Measurements from ENCODE around the gene ULBP3.
"Not testable (repeated sequence)": the region's sequence is repeated elsewhere in the genome, so short reads cannot be mapped to it uniquely, and the experiment has no call there.

Gene ULBP3

DNA sequence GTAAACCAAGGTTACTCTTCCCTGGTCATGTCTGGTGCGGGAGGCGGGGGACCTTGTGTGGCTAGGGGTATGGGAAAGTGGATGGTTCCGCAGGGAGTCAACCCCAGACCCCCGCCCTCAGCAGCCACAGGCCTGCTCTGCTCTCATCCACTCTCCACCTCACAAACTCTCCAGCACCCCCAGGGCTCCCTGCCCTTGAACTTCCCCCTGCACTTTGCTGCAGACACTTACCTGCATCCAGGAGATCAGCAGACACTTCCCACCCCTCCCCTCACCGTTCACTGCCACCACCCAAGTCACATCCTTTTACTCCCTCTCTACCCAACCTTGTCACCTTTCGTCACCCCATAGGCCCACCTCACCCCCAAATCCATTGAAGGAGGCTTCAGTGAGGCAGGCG lies 39.6 kb downstream of the ULBP3 start:
- DNase-seq (ENCODE audit: low read depth in 1 of 2, low spot score in 1 of 2): no peak
- TF ChIP-seq JUND (IDR thresholded peaks at IDR 0.05; ENCODE audit: low read depth): no peak
- in situ Hi-C loops (cut with HindIII; ENCODE audit: low pct_unique_long_range_greater_than_20kb, low sequenced_read_pairs): no loop called here

DNA sequence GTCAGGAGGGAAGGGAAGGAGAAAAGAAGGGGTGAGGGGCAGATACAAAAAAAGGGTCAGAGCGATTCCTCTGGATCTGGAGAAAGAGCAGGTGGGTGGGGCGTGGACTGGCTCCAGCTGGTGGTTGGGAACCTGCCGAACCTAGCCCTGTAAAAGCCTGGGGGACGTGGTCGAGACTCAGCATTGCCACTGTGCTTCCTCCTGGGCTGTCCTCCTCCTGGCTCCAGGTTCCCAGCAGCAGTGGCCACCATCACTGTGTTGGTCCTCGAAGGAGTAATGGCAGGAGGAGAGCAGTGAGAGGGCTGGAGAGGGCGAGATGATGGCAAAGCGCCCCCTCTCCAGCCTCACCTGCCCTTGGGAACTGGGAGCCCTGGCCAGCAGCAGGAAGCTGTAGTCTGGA lies 40.1 kb downstream of the ULBP3 start:
- in situ Hi-C loops (cut with HindIII; ENCODE audit: low pct_unique_long_range_greater_than_20kb, low sequenced_read_pairs): no loop called here

DNA sequence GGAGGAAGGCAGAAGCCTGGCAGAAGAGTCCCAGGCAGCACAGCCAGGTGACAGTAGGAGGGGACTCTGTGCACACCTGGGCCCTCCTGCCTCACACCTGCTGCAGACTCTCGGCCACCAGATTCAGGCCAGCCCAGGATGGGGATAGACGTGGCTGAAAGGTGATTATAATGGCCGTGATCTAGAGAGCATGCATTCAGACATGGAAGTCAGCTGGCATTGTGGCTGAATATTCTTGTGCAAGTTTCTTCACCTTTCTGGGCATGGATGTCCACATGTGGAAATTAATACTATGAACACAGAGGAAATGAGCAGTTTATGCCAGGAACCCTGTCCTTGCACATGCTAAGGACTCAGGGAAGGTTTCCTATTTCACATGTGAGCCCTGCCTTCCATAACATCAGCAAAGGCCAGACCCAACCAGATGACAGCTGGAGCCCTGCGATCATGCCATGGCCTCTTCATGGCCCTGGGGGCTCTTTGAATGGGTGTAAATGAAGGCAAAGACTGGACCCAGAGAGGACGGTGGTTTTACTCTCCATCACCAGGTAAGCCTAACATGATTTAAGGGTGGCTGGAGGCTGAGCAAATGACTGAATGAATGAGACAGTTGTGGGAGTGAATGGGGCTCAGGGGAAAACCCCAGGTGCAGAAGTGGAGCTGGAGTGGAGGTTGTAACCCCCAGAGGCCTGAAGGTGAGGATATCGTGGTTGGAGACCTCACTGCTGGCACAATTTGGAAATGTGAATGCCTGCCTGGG lies 40.9 kb downstream of the ULBP3 start:
- in situ Hi-C loops (cut with HindIII; ENCODE audit: low pct_unique_long_range_greater_than_20kb, low sequenced_read_pairs): no loop called here
- DNase-seq (ENCODE audit: low read depth in 1 of 2, low spot score in 1 of 2): no peak
- no peak for TF ChIP-seq JUND (IDR thresholded peaks at IDR 0.05; ENCODE audit: low read depth)

More for the DNA sequence above, 40.1 kb downstream of the ULBP3 start:
- TF ChIP-seq JUND (IDR thresholded peaks at IDR 0.05; ENCODE audit: low read depth): no peak
- no peak for DNase-seq (ENCODE audit: low read depth in 1 of 2, low spot score in 1 of 2)

DNA sequence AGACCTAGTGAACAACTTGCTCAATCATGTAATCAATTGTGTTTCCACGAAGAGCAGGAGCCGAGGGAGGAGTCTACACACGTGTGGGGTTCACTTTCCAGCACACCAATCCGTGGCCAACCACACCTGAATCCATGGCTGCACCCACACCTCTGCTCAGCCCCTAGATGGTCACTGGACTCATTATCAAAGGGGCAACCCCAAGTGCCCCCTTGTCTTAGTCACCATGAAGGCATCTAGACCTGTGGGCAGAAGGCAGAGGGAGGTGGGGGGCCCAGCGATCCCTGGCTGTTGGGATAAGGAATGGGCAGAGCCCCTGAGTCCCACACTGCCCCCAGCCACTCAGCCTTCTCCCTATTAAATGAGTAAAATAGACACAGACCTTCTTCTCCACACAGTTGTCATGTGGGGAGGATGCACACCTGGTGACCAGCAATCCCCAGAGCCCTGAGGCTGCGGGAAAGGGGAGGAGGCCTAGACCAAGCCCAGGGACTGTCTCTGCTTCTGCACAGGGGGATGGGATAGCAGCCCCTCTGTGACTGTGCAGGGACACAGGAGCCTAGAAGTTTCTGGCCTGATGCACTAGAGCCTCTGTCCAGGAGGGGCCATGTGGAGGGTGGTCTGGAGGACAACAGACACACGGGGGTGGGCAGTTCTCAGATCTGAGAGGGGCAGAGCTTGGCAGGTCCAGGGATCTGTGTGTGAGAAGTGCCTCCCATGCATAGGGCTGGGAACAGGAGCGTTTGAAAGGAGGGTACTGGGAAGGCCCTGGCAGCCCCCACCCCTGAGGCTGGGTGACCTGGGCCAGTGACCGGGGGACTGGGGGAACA lies 41.7 kb downstream of the ULBP3 start:
- TF ChIP-seq JUND (IDR thresholded peaks at IDR 0.05; ENCODE audit: low read depth): no peak
- DNase-seq (ENCODE audit: low read depth in 1 of 2, low spot score in 1 of 2): no peak
- in situ Hi-C loops (cut with HindIII; ENCODE audit: low pct_unique_long_range_greater_than_20kb, low sequenced_read_pairs): no loop called here

DNA sequence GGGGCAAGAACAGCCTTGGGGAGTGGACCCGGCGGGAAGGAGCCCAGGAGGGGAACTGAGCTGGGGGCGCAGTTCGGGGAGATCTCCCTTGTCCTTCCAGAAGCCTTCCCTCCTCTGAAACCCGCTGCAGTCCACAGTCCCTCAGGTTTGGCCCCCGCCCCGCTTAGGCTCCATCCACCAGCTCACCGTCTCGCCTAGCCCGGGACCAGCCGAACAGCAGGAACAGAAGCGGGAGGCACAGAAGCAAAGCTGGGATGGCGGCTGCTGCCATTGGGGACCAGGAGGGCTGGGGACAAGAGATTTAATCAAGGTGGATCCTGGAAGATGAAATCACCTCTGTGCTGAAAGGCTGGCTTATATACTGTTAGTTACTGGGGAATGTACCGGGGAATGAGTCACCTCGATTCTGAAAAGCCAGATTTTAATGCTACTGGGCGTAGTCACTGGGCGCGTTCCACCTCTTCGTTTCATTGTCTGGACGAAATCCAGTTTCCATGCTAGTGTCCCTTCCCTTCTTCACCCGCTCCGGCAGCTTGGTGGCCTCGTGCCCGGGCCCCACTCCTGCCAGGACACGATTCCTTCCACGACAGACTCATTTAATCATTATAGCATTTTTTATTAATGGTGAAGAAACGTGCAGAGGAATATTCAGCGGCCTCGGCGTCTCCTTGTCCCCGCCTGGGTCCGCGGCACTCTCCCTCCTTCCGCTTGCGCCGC lies 43.6 kb downstream of the ULBP3 start, which contains the start of gene RAET1L:
TSS of gene RAET1L (minus strand) at position 332 of the 717 bp plus-strand sequence. CDS start at position 271, 61 bp downstream.
- in situ Hi-C loops (cut with HindIII; ENCODE audit: low pct_unique_long_range_greater_than_20kb, low sequenced_read_pairs): no loop called here
- no peak for TF ChIP-seq JUND (IDR thresholded peaks at IDR 0.05; ENCODE audit: low read depth)
- peak; percentile 28 to 31 for DNase-seq (ENCODE audit: low read depth in 1 of 2, low spot score in 1 of 2)

DNA sequence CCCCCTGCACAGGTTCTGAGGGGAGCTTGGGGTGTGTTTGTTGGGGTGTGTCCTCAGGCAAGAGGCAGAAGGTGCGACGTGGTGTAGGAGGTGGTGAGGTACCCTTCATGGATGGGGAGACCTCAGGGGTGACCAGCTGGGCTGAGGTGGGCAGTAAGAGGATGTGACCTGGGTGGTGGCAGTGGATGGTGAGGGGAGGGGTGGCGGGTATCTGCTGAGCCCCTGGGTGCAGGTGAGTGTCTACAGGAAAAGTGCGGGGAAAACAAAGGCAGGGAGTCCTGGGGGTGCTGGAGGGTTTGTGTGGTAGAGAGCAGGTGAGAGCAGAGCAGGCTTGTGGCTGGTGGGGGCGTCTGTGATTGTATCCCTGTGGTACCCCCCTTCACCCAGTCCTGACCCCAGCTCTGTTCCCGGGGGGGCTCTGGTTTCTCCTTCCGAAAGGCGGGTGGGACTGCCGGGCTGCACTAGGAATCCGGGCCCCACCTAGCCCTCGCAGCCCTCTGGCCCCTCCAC lies 44.2 kb downstream of the ULBP3 start:
- no peak for TF ChIP-seq JUND (IDR thresholded peaks at IDR 0.05; ENCODE audit: low read depth)
- in situ Hi-C loops (cut with HindIII; ENCODE audit: low pct_unique_long_range_greater_than_20kb, low sequenced_read_pairs): no loop called here
- no peak for DNase-seq (ENCODE audit: low read depth in 1 of 2, low spot score in 1 of 2)

DNA sequence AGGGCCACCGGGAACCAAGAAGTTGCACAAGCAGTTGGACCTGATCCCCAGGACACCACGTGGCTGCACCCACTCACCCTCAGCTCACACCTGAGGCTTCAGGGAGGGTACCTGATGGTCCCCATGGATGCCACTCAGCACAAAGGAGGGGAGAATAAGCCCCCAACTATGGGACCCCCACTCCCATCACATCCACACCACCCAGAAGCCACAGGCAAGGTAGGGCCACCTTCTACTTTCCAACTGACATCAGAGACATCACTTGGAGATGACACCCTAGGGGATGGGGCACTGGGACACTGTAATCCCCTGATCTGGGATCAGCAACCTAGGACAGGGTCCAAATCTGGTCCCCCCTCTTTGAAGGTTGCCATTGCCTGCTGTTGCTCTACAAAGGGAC lies 44.9 kb downstream of the ULBP3 start:
- in situ Hi-C loops (cut with HindIII; ENCODE audit: low pct_unique_long_range_greater_than_20kb, low sequenced_read_pairs); DNase-seq (ENCODE audit: low read depth in 1 of 2, low spot score in 1 of 2): not testable (repeated sequence)

DNA sequence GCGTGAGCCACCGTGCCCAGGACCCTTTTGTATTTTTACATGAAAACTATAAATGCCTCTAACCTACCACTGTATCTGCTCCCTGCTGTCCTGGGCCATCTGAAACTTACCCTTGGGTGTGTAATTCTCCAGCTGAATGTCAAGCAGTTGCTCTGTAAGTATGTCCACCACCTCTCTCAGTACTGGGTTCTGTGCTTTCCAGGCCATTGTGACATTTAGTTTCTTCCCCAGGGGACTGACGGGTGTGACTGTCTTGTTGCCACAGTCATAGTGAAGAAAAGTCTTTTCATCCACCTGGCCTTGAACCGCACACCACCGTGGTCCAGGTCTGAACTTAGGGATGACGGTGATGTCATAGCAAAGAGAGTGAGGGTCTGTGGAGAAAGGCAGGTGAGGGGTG lies 47.1 kb downstream of the ULBP3 start:
- in situ Hi-C loops (cut with HindIII; ENCODE audit: low pct_unique_long_range_greater_than_20kb, low sequenced_read_pairs); DNase-seq (ENCODE audit: low read depth in 1 of 2, low spot score in 1 of 2): not testable (repeated sequence)

DNA sequence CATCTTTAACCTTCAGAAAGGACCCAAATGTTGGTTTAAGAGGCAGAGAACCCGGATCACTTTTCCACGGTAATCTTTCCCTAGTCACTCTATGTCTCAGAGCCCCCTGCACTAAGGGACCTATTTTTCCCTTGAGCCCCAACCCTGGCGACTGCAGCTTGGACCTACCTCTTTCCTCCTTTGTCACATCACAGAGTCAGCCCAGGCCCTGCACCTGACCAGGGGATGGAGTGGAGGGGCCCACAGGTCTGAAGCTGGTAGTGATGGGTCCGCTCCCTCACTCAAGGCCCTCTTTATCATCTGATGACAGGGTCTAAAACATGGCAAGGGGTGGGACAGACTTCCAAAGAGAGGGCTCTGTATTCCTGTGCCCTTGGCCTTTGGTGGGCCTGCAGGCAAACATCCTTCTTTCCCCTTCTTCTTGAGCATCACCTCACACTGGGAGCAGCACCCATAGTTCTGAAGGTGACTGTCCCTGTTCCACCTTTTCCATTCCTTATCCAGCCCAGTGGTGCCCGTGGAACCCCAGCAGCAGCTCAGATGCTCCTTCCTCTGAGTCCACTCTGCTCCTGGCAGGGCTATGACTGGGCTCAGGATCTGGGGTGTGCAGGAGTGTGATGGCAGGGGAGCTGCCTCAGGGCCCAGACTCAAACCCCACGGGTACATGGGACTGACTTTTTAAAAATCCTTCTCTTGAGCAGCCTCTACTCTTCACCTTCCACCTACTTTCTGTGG lies 49.9 kb downstream of the ULBP3 start:
- in situ Hi-C loops (cut with HindIII; ENCODE audit: low pct_unique_long_range_greater_than_20kb, low sequenced_read_pairs): no loop called here
- no peak for TF ChIP-seq JUND (IDR thresholded peaks at IDR 0.05; ENCODE audit: low read depth)
- no peak for DNase-seq (ENCODE audit: low read depth in 1 of 2, low spot score in 1 of 2)

DNA sequence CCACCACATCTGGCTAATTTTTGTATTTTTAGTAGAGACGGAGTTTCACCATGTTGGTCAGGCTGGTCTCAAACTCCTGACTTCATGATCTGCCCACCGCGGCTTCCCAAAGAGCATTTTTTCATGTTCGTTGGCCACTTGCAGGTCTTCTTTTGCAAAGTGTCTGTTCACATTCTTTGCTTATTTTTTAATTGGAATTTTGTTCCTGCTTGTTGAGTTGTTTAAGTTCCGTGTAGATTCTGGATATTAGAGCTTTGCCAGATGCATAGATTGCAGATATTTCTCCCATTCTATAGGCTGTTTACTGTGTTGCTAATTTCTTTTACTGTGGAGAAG lies 51.8 kb downstream of the ULBP3 start:
- in situ Hi-C loops (cut with HindIII; ENCODE audit: low pct_unique_long_range_greater_than_20kb, low sequenced_read_pairs): not testable (repeated sequence)

DNA sequence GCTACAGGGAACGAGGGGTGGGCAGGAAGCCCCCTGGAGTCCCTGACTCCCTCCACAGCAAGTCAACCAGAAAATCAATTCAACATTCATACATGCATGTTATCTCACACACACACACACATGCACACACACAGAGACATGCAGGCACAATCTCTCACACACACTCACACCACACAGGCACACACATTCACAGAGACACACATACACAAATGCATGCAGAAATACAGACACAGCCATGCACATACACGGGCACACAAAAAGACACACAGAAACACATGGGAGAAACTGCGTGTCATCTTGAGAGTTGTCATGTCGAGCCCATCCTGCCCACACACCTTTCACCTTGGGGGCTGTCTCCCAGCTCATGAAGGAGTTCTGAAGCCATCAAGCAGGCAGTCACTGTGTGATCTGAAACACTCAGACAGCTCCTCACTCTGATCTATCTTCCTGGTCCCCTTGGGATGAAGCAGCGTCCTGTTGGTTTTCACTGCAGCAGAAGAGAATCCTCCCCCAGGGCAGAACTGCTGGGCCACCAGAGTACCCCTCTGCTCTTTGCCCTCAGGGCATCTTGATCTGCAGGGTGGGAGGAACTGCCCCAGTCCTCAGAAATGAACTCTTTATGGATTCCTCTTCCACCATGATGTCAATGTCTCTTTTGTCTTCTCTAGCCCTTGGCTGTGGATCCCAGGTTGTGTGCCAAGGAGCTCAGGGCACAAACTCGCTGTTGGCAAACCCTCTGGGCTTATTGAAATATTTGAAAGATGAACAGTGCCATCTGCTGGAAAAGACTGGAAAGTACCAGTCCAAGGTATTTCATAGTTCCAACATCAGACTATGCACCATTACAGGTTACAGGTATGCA lies 52.4 kb downstream of the ULBP3 start:
- no peak for TF ChIP-seq JUND (IDR thresholded peaks at IDR 0.05; ENCODE audit: low read depth)
- peak; percentile 35 to 73 for DNase-seq (ENCODE audit: low read depth in 1 of 2, low spot score in 1 of 2)
- in situ Hi-C loops (cut with HindIII; ENCODE audit: low pct_unique_long_range_greater_than_20kb, low sequenced_read_pairs): no loop called here

More for the DNA sequence above, 51.8 kb downstream of the ULBP3 start:
- not testable (repeated sequence) for DNase-seq (ENCODE audit: low read depth in 1 of 2, low spot score in 1 of 2)

DNA sequence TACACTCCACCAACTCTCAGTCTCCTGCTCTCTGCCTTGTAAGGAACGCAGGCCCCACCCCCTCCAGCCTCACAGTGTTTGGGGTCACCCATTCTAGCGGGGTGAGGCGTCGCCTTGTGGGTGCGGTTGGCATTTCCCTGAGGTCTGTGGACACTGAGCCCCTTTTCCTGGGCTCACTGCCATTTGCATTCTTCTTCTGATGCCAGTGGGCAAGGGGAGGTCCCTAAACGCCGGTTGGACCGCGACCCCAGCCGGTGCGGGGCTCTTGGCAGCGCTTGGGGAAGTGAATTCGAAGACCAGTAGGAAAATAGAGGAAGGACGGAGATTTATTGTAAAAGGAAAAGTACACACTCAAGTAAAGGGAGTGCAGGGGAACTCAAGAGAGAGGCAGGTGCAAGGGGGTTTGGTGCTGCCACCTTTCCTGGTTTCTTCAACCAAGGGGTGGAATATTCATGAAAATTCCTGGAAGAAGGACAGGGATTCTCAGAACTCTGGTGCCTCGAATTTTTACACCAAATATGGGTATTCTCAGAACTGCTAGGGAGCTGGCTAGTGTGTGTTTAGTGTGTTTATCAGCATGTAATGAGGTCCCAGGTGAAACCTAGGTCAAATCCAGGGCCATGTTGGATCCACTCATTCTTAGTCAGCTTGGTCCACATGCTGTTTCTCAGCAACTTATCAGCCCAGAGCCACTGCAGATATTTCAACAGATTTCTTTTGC lies 53.5 kb downstream of the ULBP3 start:
- peak in 1 of 2 experiments; percentile 34 for DNase-seq (ENCODE audit: low read depth in 1 of 2, low spot score in 1 of 2)
- in situ Hi-C loops (cut with HindIII; ENCODE audit: low pct_unique_long_range_greater_than_20kb, low sequenced_read_pairs): not testable (repeated sequence)

DNA sequence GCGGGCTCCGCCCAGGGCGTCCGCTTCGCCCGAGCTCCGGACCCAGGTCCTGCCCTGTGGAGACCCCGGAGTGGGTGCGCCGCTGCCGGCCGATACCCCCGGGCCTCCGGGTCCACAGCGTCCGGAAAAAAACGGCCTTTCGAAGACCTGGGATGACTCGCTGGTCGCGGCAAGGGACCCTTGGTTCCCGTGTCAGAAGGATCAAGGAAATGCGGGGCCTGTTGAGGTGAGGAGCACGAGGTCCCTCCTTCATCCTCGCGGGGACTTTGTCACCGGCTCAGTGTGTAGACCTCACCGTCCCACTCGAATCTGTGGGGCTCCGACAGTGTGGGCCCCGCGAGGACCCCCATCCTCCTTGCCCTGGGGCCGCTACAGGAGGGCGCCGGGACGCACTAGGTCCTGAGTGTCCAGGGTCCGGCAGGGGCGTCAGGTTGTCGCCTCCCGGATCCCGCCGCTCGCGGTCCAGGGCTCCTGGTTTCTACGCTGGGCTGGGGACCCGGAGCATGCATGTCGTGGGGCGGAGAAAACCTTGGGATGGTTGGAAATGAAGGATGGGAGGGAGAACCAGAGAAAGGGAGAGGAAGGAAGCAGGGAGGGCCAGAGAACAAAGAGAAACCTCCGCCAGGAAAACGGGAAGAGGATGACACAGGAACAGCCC lies 54.2 kb downstream of the ULBP3 start:
- in situ Hi-C loops (cut with HindIII; ENCODE audit: low pct_unique_long_range_greater_than_20kb, low sequenced_read_pairs); DNase-seq (ENCODE audit: low read depth in 1 of 2, low spot score in 1 of 2): not testable (repeated sequence)

DNA sequence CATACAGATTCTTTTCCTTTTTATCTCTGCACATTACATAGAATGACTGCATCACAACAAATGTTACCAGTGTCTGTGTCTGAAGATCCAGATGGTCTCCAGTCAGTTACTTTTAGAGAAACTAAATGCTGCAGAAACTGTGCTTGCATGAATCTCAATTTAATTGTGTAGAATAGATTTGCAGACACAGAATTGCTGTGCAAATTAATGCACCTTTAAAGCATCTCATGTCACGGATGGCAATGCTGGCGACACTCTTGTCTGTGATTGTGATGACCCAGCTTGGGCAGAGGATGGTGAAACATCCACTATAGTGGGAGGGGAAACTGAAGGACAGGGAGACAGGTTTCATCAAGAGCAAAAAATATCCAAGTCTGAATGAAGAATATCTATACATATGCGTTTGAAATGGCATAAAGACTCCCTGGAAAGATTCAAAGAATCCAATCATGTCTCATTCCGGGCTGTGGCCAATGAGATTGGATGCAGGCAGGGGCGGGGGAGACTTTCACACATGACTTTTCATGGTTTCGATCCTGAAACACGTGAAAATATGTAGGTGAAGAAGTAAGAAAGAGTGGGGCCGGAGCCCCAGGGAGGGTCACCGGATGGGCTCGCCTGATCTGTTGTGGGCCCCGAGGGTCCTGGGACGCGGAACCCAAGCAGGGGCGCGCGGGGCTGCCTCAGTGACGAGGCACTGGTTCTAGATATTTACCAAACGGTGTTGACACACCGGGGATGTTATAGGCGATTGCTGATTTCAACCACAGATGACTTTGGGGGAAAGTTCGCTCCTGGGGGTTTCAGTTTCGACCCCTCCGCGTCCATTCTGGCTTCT lies 54.9 kb downstream of the ULBP3 start:
- DNase-seq (ENCODE audit: low read depth in 1 of 2, low spot score in 1 of 2); in situ Hi-C loops (cut with HindIII; ENCODE audit: low pct_unique_long_range_greater_than_20kb, low sequenced_read_pairs): not testable (repeated sequence)
